Hematopoietic multipotent progenitor cell treated with erythropoietin and hydrocortisone succinate and interleukin-3 and kit ligand, for 8 days (in vitro differentiated cells): ENCODE data around the gene NPAS3.

Source experiments
- DNase-seq: peaks from one replicate; pipeline ENCODE4 v3.0.0-alpha.2; 2015

The NPAS3 gene

GRCh38 chr14:33454022-33454595 is 515.4 kb downstream of the NPAS3 start:
- DNase-seq = no peak

- DNase-seq = no peak
Observed at GRCh38 chr14:33454707-33455106, 516.0 kb downstream of the NPAS3 start.

GRCh38 chr14:33455654-33456345 is 517.1 kb downstream of the NPAS3 start:
- no peak for DNase-seq

GRCh38 chr14:33457021-33457420 is 518.3 kb downstream of the NPAS3 start:
- DNase-seq = no peak

- no peak for DNase-seq
Observed at GRCh38 chr14:33457617-33458016, 518.9 kb downstream of the NPAS3 start.

- no peak for DNase-seq
Observed at GRCh38 chr14:33460164-33460563, 521.5 kb downstream of the NPAS3 start.

- DNase-seq = no peak
Observed at GRCh38 chr14:33461036-33461435, 522.4 kb downstream of the NPAS3 start.

- no peak for DNase-seq
Observed at GRCh38 chr14:33463731-33464130, 525.1 kb downstream of the NPAS3 start.

- no peak for DNase-seq
Observed at GRCh38 chr14:33464254-33464962, 525.7 kb downstream of the NPAS3 start.

- no peak for DNase-seq
Observed at GRCh38 chr14:33465846-33466700, 527.4 kb downstream of the NPAS3 start.

GRCh38 chr14:33467971-33468370 is 529.3 kb downstream of the NPAS3 start:
- no peak for DNase-seq

- no peak for DNase-seq
Observed at GRCh38 chr14:33469898-33470297, 531.2 kb downstream of the NPAS3 start.

- DNase-seq = no peak
Observed at GRCh38 chr14:33471776-33472175, 533.1 kb downstream of the NPAS3 start.

- DNase-seq = peak; percentile 61
Observed at GRCh38 chr14:33475623-33476022, 536.9 kb downstream of the NPAS3 start.

GRCh38 chr14:33477797-33478196 is 539.1 kb downstream of the NPAS3 start:
- no peak for DNase-seq

- no peak for DNase-seq
Observed at GRCh38 chr14:33480071-33480886, 541.6 kb downstream of the NPAS3 start.

- DNase-seq = no peak
Observed at GRCh38 chr14:33480887-33481184, 542.2 kb downstream of the NPAS3 start.

- peak; percentile 16 for DNase-seq
Observed at GRCh38 chr14:33483110-33483509, 544.4 kb downstream of the NPAS3 start.

GRCh38 chr14:33483541-33483940 is 544.9 kb downstream of the NPAS3 start:
- DNase-seq = no peak

GRCh38 chr14:33484264-33484663 is 545.6 kb downstream of the NPAS3 start:
- peak; percentile 64 for DNase-seq

GRCh38 chr14:33486332-33486890 is 547.7 kb downstream of the NPAS3 start:
- no peak for DNase-seq

GRCh38 chr14:33488582-33488981 is 549.9 kb downstream of the NPAS3 start:
- DNase-seq = no peak
